COLO829 (cell line): ENCODE measurements around the gene DNAI2.

Experiments
- DNase-seq: peaks from one replicate; pipeline ENCODE4 v3.0.0; 2012; ENCODE audit warnings: low spot score

Gene DNAI2

GRCh38 chr17:74274060-74274708 lies at the start of gene DNAI2:
TSS of gene DNAI2 (plus strand) at chr17:74274234. CDS start at chr17:74281818, 7,584 bp downstream.
- DNase-seq, result no peak

- DNase-seq, result no peak
These were observed 48.9 kb upstream of the DNAI2 start for GRCh38 chr17:74224959-74225725.

- DNase-seq, result no peak
These were observed 47.8 kb upstream of the DNAI2 start for GRCh38 chr17:74226252-74226651.

- DNase-seq, result peak; percentile 85
These were observed 46.6 kb upstream of the DNAI2 start for GRCh38 chr17:74227271-74228080.

- no peak for DNase-seq
These were observed 45.6 kb upstream of the DNAI2 start for GRCh38 chr17:74228306-74228978.

GRCh38 chr17:74230896-74231295 lies 43.1 kb upstream of the DNAI2 start:
- no peak for DNase-seq

- DNase-seq, result no peak
These were observed 41.8 kb upstream of the DNAI2 start for GRCh38 chr17:74231928-74232907.

- DNase-seq, result no peak
These were observed 40.1 kb upstream of the DNAI2 start for GRCh38 chr17:74233937-74234336.

GRCh38 chr17:74234486-74234885 lies 39.5 kb upstream of the DNAI2 start:
- no peak for DNase-seq

- peak; percentile 50 for DNase-seq
These were observed 38.9 kb upstream of the DNAI2 start for GRCh38 chr17:74235040-74235581.

- DNase-seq, result no peak
These were observed 38.1 kb upstream of the DNAI2 start for GRCh38 chr17:74235911-74236371.

GRCh38 chr17:74237321-74237720 lies 36.7 kb upstream of the DNAI2 start:
- DNase-seq, result no peak

GRCh38 chr17:74239172-74239571 lies 34.9 kb upstream of the DNAI2 start:
- DNase-seq, result no peak

- DNase-seq, result no peak
These were observed 33.3 kb upstream of the DNAI2 start for GRCh38 chr17:74240618-74241205.

- DNase-seq, result no peak
These were observed 32.6 kb upstream of the DNAI2 start for GRCh38 chr17:74241431-74241830.

- no peak for DNase-seq
These were observed 32.2 kb upstream of the DNAI2 start for GRCh38 chr17:74241847-74242246.

GRCh38 chr17:74243013-74243755 lies 30.9 kb upstream of the DNAI2 start:
- DNase-seq, result no peak

GRCh38 chr17:74244128-74244527 lies 29.9 kb upstream of the DNAI2 start:
- no peak for DNase-seq

- DNase-seq, result no peak
These were observed 29.5 kb upstream of the DNAI2 start for GRCh38 chr17:74244548-74244947.
